Peyer's patch (tissue), 4 donors: ENCODE measurements around the gene TMUB1. TPM values are rescaled to one million over a fixed set of nuclear protein-coding genes. Genes with fewer than 3 reads are reported as not detected.
"Not testable (repeated sequence)": the region's sequence is repeated elsewhere in the genome, so short reads cannot be mapped to it uniquely, and the experiment has no call there.

Source experiments
- DNase-seq, 3 donors: peaks; one replicate each; pipeline ENCODE4 v3.0.0-alpha.2; 2017 to 2019
- H3K27ac ChIP-seq, 4 donors: fragments of 200-600 bp; sonication (generic); one replicate each; pipeline ENCODE4 v1.5.1; 2016 to 2019
- H3K27me3 ChIP-seq, 2 donors: fragments of 200-600 bp; sonication (generic); one replicate each; pipeline ENCODE4 v1.5.1; 2019
- H3K36me3 ChIP-seq, 3 donors: fragments of 200-600 bp; sonication (generic); one replicate each; pipeline ENCODE4 v1.5.1; 2016 to 2019
- H3K4me1 ChIP-seq, 4 donors: fragments of 200-600 bp; sonication (generic); one replicate each; pipeline ENCODE4 v1.5.1; 2016 to 2019
- H3K4me3 ChIP-seq, 4 donors: fragments of 200-600 bp; sonication (generic); 1 replicate in 3 of 4; 2 replicates in 1 of 4; pipeline ENCODE4 v1.5.1; 2016 to 2019; ENCODE audit warnings: mild to moderate bottlenecking in 1 of 4
- H3K9me3 ChIP-seq, 4 donors: fragments of 200-600 bp; sonication (generic); one replicate each; pipeline ENCODE4 v1.5.1; 2016 to 2019; ENCODE audit warnings: mild to moderate bottlenecking in 1 of 4
- POLR2A ChIP-seq, 2 donors: fragments of 450-650 bp; IDR thresholded peaks; one replicate each; pipeline ENCODE4 v1.5.1; 2017; ENCODE audit warnings: antibody characterized with exemption in 2 of 2, mild to moderate bottlenecking in 2 of 2, moderate library complexity in 2 of 2
- total RNA-seq, 4 donors: library from RNA; depleted of rRNA; stranded (reverse); fragments of >200 nt; gene quantifications; one replicate each; pipeline ENCODE4 v1.1.0, GENCODE V29; 2016
- TF ChIP-seq, protein P1 (sequence below), 6 experiments: fragments of 450-650 bp in 4 of 6; fragments of 200-600 bp in 2 of 6; sonication (generic) in 1 of 6; IDR thresholded peaks; one replicate each; pipeline ENCODE4 v1.5.1; 2017 to 2019; ENCODE audit warnings: antibody characterized with exemption in 6 of 6, mild to moderate bottlenecking in 3 of 6, moderate library complexity in 1 of 6

Gene TMUB1
- total RNA-seq, 4 donors from 2014 or later, result 38.0 to 113 (median 100) TPM

DNA sequence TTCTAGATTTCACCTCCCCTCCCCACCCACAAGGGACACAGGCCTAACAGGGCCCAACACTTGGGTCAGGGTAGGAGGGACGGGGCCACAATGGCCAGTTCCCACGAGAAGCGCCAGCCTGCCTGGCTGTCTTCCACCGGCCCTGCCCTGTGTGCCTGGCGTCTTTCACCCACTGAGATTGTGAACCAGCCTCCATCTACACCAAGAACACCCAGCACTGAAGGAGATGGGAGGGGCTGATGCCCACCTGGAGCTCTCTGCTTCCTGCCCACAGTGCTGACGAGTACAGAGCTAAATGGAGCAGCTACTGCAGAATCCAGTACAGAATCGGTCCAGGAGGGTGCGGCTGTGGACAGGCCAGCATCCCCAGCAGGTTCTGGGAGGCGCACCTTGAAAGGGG, 37.3 kb downstream of the TMUB1 start:
- no peaks in the 10 kb centered on the region for H3K9me3 ChIP-seq
- H3K4me3 ChIP-seq, result no peak overlapping the region
- peaks cover 0 to 18% (median 0%) of the 10 kb centered on the region in 3 donors for H3K36me3 ChIP-seq
- no peak for DNase-seq
- no peak overlapping the region for H3K27ac ChIP-seq
- H3K4me1 ChIP-seq, result peaks cover 0 to 4% (median under 1%) of the 10 kb centered on the region in 4 donors
- H3K27me3 ChIP-seq, result no peaks in the 10 kb centered on the region
- TF ChIP-seq, protein P1, sequence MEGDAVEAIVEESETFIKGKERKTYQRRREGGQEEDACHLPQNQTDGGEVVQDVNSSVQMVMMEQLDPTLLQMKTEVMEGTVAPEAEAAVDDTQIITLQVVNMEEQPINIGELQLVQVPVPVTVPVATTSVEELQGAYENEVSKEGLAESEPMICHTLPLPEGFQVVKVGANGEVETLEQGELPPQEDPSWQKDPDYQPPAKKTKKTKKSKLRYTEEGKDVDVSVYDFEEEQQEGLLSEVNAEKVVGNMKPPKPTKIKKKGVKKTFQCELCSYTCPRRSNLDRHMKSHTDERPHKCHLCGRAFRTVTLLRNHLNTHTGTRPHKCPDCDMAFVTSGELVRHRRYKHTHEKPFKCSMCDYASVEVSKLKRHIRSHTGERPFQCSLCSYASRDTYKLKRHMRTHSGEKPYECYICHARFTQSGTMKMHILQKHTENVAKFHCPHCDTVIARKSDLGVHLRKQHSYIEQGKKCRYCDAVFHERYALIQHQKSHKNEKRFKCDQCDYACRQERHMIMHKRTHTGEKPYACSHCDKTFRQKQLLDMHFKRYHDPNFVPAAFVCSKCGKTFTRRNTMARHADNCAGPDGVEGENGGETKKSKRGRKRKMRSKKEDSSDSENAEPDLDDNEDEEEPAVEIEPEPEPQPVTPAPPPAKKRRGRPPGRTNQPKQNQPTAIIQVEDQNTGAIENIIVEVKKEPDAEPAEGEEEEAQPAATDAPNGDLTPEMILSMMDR (IDR thresholded peaks at IDR 0.05), result no peak
- TF ChIP-seq POLR2A (IDR thresholded peaks at IDR 0.05), result no peak

DNA sequence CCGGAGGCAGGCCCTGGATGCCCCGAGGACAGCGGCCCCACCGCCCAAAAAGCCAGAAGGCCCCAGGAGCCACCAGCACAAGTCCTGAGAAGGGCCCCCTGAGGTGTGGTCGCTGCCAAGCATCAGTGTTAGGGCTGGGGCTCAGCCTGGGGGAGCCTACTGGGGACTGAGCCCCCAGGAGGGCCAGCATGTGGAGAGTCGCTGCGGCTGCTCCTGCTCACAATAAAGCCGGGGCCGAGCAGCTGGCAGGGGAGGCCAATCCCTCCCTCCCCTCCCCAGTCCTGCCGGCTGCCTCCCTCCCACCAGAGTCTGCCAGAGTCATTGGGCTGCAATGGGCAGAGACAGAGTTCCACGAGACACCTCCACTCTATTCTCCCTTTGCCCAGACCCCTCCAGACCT, 38.0 kb downstream of the TMUB1 start:
- no peak overlapping the region for H3K4me3 ChIP-seq
- DNase-seq, result no peak

DNA sequence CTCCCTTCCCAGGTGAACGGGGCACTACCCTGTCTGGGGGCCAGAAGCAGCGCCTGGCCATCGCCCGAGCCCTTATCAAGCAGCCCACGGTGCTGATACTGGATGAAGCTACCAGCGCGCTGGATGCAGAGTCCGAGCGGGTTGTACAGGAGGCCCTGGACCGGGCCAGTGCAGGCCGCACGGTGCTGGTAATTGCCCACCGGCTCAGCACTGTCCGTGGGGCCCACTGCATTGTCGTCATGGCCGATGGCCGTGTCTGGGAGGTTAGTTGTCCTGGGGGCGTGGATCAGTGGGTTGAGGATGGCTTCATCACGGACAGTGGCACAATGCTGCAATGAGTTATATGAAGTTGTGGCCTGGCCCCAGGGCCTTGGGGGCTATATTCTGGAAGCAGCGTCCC, 39.3 kb downstream of the TMUB1 start:
- TF ChIP-seq, protein P1 (IDR thresholded peaks at IDR 0.05), result no peak
- TF ChIP-seq POLR2A (IDR thresholded peaks at IDR 0.05), result no peak
- H3K9me3 ChIP-seq, result no peaks in the 10 kb centered on the region
- no peak overlapping the region for H3K27ac ChIP-seq
- H3K4me3 ChIP-seq, result no peak overlapping the region
- DNase-seq, result no peak
- peaks cover 0 to 18% (median 0%) of the 10 kb centered on the region in 3 donors for H3K36me3 ChIP-seq
- peaks cover 0 to 10% (median 4%) of the 10 kb centered on the region in 4 donors for H3K4me1 ChIP-seq
- H3K27me3 ChIP-seq, result no peaks in the 10 kb centered on the region

More for the DNA sequence above, 38.0 kb downstream of the TMUB1 start:
- Histone ChIP-seq H3K27me3 (no peaks in the 10 kb centered on the region), H3K4me1 (no peaks in the 10 kb centered on the region), H3K9me3 (no peaks in the 10 kb centered on the region), H3K27ac (no peak overlapping the region), H3K36me3 (peaks cover 0 to 18% (median 0%) of the 10 kb centered on the region in 3 donors)
- TF ChIP-seq, protein P1 (IDR thresholded peaks at IDR 0.05), result no peak

DNA sequence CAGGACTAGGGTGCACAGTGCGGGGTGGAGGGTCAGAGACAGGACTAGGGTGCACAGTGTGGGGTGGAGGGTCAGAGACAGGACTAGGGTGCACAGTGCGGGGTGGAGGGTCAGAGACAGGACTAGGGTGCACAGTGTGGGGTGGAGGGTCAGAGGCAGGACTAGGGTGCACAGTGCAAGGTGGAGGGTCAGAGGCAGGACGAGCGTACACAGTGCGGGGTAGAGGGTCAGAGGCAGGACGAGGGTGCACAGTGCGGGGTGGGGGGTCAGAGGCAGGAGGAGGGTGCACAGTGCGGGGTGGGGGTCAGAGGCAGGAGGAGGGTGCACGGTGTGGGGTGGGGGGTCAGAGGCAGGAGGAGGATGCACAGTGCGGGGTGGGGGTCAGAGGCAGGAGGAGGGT, 39.8 kb downstream of the TMUB1 start:
- peaks cover 0 to 18% (median 0%) of the 10 kb centered on the region in 3 donors for H3K36me3 ChIP-seq
- peaks cover 0 to 13% (median 5%) of the 10 kb centered on the region in 4 donors for H3K4me1 ChIP-seq
- not testable (repeated sequence) for H3K27ac ChIP-seq, H3K4me3 ChIP-seq, H3K27me3 ChIP-seq, H3K9me3 ChIP-seq, DNase-seq

DNA sequence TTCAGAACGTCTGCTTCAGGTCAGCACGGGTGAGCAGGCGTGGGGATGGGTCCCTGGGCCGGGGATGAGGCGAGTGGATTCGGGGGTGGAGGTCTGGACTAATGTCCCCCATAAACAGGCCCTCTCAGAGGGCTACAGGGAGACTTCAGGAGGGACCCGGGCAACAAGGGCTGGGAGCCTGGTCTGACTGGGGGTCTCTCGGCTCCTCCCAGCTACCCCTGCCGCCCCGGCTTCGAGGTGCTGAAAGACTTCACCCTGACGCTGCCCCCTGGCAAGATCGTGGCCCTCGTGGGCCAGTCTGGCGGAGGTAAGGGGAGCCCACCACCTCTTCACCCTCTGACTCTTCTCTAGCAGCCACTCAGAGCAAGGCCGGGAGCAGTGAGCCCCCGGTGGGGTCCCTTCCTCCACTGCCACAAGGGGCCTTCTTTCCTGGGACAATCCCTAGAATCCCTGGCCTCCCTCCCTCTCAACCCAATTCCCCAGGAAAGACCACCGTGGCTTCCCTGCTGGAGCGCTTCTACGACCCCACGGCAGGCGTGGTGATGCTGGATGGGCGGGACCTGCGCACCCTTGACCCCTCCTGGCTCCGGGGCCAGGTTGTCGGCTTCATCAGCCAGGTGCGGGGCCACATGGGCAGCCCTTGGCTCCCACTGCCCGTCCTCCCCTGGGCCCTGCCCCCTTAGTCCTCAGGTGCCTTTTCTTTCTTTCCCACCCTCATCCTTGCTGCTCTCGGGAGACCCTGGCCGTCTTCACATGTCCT, 42.5 kb downstream of the TMUB1 start:
- DNase-seq, result no peak
- TF ChIP-seq POLR2A (IDR thresholded peaks at IDR 0.05), result no peak
- TF ChIP-seq, protein P1 (IDR thresholded peaks at IDR 0.05), result no peak
- H3K4me1 ChIP-seq, result peaks cover 0 to 13% (median 5%) of the 10 kb centered on the region in 4 donors
- no peak overlapping the region for H3K4me3 ChIP-seq
- H3K36me3 ChIP-seq, result peaks cover 0 to 33% (median 0%) of the 10 kb centered on the region in 3 donors
- no peaks in the 10 kb centered on the region for H3K9me3 ChIP-seq
- H3K27me3 ChIP-seq, result no peaks in the 10 kb centered on the region
- H3K27ac ChIP-seq, result no peak overlapping the region

DNA sequence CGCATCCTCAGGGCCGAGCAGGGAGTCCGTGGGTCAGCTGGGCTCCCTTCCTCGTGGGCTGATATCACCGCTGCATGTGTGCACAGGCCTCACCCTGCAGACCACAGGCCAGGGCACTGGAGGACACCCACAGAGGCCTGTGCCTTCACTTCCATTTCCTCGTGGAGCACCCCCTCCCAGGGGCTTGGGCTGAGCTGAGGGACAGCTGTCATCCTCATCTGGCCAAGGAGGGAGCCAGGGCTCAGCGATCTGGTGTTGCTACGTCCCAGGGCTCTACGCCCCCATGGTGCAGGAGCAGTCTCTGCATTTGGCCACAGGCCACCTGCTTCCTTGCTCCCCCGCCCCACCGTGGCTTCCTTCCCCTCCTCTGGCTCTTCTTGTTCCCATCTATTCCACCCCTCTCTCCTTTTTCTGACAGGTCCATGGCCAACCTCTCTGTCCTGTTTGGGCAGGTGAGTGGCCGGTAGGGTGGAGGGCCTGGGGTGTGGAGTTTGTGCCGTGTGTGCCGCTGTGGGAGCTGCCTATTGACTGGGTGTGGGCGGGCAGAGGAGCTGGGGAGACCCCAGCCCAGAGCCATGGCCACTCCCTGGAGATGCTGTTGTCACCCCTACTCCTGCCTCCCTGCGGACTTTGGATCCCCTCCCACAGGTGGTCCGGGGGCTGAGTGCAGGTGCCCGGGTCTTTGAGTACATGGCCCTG, 43.3 kb downstream of the TMUB1 start:
- H3K9me3 ChIP-seq, result no peaks in the 10 kb centered on the region
- no peak for DNase-seq
- H3K36me3 ChIP-seq, result peaks cover 0 to 41% (median 0%) of the 10 kb centered on the region in 3 donors
- H3K27me3 ChIP-seq, result no peaks in the 10 kb centered on the region
- H3K4me1 ChIP-seq, result peaks cover 0 to 13% (median 5%) of the 10 kb centered on the region in 4 donors
- TF ChIP-seq, protein P1 (IDR thresholded peaks at IDR 0.05), result no peak
- TF ChIP-seq POLR2A (IDR thresholded peaks at IDR 0.05), result no peak
- H3K4me3 ChIP-seq, result no peak overlapping the region
- peak overlapping the region in 1 of 4 donors; percentile 30 for H3K27ac ChIP-seq
